Glomerular visceral epithelial cell (primary cell): ENCODE data around the gene ZNF469.
"Not testable (repeated sequence)": the region's sequence is repeated elsewhere in the genome, so short reads cannot be mapped to it uniquely, and the experiment has no call there.

Experiments used
- DNase-seq: peaks from one replicate; pipeline ENCODE4 v3.0.0-alpha.2; 2016; ENCODE audit errors: extremely low spot score

Gene ZNF469

GRCh38 chr16:88358023-88358420 is 24.7 kb upstream of the ZNF469 start:
- DNase-seq = no peak

- DNase-seq = no peak
Observed at GRCh38 chr16:88359008-88359407, 23.8 kb upstream of the ZNF469 start.

- DNase-seq = not testable (repeated sequence)
Observed at GRCh38 chr16:88360401-88360800, 22.4 kb upstream of the ZNF469 start.

- no peak for DNase-seq
Observed at GRCh38 chr16:88360999-88361398, 21.8 kb upstream of the ZNF469 start.

DNA sequence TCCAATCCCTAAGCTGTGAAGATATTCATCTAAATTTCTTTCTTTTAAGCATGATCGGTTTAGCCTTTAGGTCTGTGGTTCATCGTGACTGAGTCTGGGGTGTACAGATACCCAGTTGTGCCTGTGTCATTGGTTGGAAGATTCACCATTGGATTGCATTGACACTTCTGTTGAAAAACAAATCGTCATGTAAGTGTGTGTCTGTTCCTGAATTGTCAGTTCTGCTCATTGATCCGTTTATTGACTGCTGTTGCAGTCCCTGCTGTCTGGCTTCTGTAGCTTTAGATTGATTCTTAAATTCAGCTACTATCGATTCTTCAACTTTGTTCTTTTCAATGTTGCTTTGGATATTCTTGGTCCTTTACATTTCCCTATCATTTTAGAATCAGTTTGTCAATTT is 21.0 kb upstream of the ZNF469 start:
- DNase-seq = no peak

- no peak for DNase-seq
Observed at GRCh38 chr16:88363239-88363891, 19.4 kb upstream of the ZNF469 start.

GRCh38 chr16:88365244-88365865 is 17.4 kb upstream of the ZNF469 start:
- no peak for DNase-seq

DNA sequence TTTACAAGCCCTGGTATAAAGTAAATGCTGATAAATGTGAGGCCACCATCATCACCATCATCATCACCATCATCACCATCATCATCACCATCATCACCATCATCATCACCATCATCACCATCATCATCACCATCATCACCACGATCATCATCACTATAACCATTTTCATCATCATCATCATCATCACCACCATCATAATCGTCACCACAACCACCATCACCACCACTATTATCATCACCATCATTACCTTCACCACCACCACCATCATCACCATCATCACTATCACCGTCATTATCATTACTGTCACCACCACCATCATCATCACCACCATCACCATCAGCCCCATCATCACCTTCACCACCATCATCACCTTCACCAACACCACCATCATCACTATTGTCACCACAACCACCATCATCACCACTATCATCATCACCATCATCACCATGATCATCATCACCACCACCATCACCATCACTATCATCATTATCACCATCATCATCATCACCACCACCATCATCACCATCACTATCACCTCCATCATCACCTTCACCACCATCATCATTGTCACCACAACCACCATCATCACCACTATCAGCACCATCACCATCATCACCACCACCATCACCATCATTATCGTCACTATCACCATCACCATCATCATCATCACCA is 16.6 kb upstream of the ZNF469 start:
- no peak for DNase-seq

- DNase-seq = no peak
Observed at GRCh38 chr16:88366704-88367047, 16.1 kb upstream of the ZNF469 start.

- no peak for DNase-seq
Observed at GRCh38 chr16:88367560-88367959, 15.2 kb upstream of the ZNF469 start.

DNA sequence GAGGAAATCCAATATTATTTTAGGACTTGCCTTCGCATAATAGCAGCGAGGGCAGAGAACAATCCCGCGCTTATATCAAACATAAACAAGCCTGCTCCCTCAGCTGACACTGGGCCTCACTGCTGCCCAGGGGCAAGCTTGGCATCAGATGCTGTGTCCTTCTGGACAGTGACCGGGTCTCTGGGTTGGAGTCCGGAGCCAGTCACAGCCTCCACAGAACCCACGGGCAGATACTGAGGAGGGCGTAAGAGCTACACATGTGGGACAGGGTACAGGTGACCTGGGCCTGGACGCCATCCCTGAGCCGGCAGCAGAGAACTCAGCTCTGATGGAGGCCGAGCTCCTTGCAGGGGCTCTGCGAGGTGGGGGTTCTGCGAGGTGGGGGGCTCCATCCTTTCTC is 14.7 kb upstream of the ZNF469 start:
- DNase-seq = no peak

- DNase-seq = no peak
Observed at GRCh38 chr16:88368994-88369393, 13.8 kb upstream of the ZNF469 start.

DNA sequence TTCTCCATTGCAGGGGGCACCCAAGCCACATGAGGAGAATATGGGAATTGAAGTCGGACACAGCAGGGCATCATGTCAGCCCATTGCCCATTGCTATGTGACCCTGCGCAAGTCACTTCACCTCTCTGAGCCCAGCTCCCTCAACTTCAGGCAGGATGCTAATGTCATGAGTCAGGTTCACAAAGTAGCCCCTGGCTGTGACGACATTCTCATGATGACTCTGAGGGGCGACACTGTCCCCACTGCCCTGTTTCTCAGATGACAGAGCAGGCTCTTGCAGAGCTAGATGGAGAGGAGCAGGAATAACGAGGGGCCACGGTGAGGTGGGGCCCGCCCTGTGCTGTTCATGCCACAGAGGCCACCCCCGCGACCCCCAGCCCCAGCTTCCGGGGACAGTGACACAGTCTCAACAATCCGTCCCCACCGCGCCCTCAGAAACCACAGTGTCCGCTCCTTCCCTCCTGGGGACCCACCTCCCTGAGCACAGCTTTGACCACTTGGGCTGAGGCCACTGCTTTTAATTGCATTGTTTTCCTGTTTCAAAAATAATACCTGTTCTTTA is 13.2 kb upstream of the ZNF469 start:
- DNase-seq = no peak

DNA sequence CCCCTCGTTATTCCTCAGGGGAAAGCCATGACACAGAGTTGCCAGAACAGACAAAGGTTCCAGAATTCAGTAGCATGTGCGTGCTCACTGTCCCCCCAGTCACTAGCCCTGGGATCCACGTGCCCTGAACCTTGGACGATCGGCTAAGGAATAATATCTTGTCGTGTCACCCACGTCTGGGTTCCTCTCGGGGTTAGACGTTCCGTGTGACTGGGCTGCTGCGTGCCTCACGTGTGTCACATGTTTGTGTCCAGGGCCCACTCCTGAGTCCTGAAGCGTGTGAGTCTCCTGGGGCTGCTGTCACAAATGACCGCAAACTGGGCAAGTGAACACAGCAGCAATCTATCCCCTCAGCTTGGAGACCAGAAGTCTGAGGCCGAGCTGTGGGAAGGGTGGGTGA is 12.4 kb upstream of the ZNF469 start:
- DNase-seq = no peak

DNA sequence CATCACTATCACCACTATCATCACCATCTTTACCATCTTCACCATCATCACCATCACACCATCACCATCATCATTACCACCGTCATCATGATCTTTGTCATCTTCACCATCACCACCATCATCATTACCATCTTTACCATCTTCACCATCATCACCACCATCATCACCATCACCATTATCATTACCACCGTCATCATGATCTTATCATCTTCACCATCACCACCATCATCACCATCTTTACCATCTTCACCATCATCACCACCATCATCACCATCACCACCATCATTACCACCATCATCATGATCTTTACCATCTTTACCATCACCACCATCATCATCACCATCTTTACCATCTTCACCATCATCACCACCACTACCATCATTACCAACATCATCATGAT is 10.2 kb upstream of the ZNF469 start:
- DNase-seq = no peak

GRCh38 chr16:88373211-88373610 is 9.5 kb upstream of the ZNF469 start:
- no peak for DNase-seq

GRCh38 chr16:88373927-88374492 is 8.7 kb upstream of the ZNF469 start:
- DNase-seq = no peak

DNA sequence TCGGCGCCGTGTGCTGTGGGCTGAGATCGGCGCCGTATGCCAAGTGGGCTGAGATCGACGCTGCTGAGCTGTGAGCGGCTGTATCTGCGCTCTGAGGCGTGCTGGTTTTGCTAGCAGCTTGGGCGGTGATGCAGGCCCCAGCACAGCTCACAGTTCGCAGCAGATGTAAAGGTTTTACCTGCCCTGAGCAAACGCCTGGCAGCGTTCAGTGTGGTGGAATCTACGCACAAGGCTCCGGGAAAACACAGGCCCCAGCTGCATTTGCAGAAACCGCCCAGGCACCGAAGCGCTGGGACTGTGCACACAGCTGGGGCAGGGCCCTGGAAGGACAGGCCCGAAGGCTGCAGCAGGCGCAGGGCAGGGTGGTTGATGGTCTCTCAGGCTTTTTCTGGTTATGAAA is 8.0 kb upstream of the ZNF469 start:
- DNase-seq = no peak

GRCh38 chr16:88375236-88375975 is 7.4 kb upstream of the ZNF469 start:
- no peak for DNase-seq

GRCh38 chr16:88375996-88376834 is 6.5 kb upstream of the ZNF469 start:
- DNase-seq = no peak
